Immature natural killer cell (primary cell): ENCODE results near the gene BCAR3. TPM values are rescaled to one million over a fixed set of nuclear protein-coding genes. Genes with fewer than 3 reads are reported as not detected.
"Not testable (repeated sequence)": the region's sequence is repeated elsewhere in the genome, so short reads cannot be mapped to it uniquely, and the experiment has no call there.

Source experiments
- DNase-seq, 3 donors: peaks; one replicate each; pipeline ENCODE4 v3.0.0; 2022; ENCODE audit warnings: mixed read lengths in 1 of 3
- H3K27ac Mint-ChIP-seq, 6 donors: one replicate each; pipeline ENCODE4 v1.8.0; 2020; ENCODE audit warnings: mixed read lengths in 6 of 6, mild to moderate bottlenecking in 5 of 6, inconsistent platforms in 4 of 6, moderate library complexity in 3 of 6
- H3K27me3 Mint-ChIP-seq, 3 donors: one replicate each; pipeline ENCODE4 v1.8.0; 2020 to 2021; ENCODE audit warnings: low read depth in 3 of 3, mild to moderate bottlenecking in 3 of 3, mixed read lengths in 3 of 3, moderate library complexity in 3 of 3, inconsistent platforms in 1 of 3
- H3K36me3 Mint-ChIP-seq, 3 donors: one replicate each; pipeline ENCODE4 v1.8.0; 2020; ENCODE audit warnings: mixed read lengths in 3 of 3, inconsistent platforms in 2 of 3, mild to moderate bottlenecking in 2 of 3
- H3K4me1 Mint-ChIP-seq, 2 donors: one replicate each; pipeline ENCODE4 v1.8.0; 2020; ENCODE audit warnings: inconsistent platforms in 2 of 2, mild to moderate bottlenecking in 2 of 2, mixed read lengths in 2 of 2, moderate library complexity in 1 of 2
- H3K4me3 Mint-ChIP-seq, 5 donors: one replicate each; pipeline ENCODE4 v1.8.0; 2020; ENCODE audit warnings: mild to moderate bottlenecking in 5 of 5, mixed read lengths in 5 of 5, inconsistent platforms in 3 of 5, moderate library complexity in 3 of 5
- H3K9me3 Mint-ChIP-seq, 6 donors: one replicate each; pipeline ENCODE4 v1.8.0; 2020; ENCODE audit warnings: mild to moderate bottlenecking in 6 of 6, mixed read lengths in 6 of 6, inconsistent platforms in 4 of 6, moderate library complexity in 3 of 6
- polyA plus RNA-seq, 3 donors: library from polyadenylated mRNA; unstranded; fragments of 300-500 nt; fragmentation: Illumina TruSeq; gene quantifications; one replicate each; pipeline ENCODE4 v1.2.3, GENCODE V29; 2021

The BCAR3 gene
- polyA plus RNA-seq, 3 donors from 2014 or later = 0.27 to 0.43 TPM; not detected in 1

DNA sequence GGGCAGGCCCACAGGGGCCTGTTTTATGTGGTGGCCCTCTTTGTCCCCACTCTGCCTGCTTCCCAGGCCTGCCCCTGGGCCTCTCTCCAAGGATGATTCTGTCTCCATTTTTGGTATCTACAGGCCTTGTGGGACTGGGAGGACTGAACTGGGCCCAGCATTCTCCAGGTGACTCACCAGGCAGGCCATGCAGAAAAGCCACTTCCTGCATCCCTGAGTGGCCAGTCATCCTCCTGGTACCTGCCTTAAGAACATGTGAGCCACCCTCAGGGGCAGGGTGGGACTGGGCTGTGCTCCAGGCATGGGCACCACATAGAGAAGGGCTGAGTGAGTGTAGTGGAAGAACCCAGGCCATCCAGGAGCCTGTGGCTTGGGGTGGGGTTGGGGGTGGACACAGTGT, 20.0 kb upstream of the BCAR3 start:
- no peak overlapping the region for H3K4me3 Mint-ChIP-seq
- no peak overlapping the region for H3K27ac Mint-ChIP-seq
- DNase-seq = no peak
- H3K9me3 Mint-ChIP-seq = no peaks in the 10 kb centered on the region
- no peaks in the 10 kb centered on the region for H3K4me1 Mint-ChIP-seq
- H3K27me3 Mint-ChIP-seq = peaks cover 0 to 11% (median 2%) of the 10 kb centered on the region in 3 donors
- no peaks in the 10 kb centered on the region for H3K36me3 Mint-ChIP-seq

DNA sequence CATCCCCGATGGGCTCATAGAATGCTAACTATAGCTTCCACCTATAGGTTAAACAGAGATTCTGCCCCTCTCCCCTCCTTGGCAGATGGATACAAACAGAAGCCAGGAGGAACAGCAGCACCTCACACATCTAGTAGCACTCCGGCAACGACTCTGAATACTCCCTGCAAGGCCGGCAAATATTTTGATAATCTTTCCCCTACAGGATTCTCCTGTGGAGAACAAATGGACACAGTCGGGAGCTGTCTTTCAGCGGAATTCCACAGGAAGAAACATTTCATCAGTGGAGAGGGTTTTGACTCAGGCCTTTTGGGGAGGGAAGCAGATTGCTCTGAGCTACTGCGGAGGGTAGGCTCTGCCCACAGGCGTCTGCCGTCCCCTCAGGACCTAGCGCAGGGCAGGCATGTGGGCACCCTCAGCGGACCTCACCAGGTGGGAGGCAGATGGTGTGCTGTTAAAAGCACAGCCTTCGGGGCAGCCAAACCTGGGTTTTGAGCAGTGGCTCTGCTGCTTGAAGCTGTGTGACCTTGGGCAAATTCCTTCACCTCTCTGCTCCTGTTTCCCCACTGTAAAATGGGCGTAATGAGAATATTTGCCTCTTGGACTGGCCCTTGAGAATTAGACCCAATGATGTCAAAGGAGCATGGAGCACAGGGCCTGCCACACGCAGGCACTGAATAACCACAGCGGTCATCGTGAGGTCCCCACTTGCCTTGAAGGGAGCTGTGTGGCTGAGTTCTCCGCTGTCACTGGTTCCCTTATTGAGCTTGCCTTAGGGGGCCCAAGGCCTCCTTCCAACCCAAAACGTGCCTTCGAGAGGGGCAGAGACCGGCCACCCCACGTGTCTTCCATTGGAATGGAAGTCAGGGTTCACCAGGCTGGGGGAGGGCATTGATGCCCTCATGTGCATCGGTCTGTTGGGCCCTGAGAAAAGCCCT, 19.2 kb upstream of the BCAR3 start:
- no peak for DNase-seq
- Mint-ChIP-seq H3K4me3 (no peak overlapping the region), H3K27me3 (peaks cover 0 to 9% (median 2%) of the 10 kb centered on the region in 3 donors), H3K9me3 (no peaks in the 10 kb centered on the region), H3K27ac (no peak overlapping the region), H3K36me3 (no peaks in the 10 kb centered on the region), H3K4me1 (no peaks in the 10 kb centered on the region)

DNA sequence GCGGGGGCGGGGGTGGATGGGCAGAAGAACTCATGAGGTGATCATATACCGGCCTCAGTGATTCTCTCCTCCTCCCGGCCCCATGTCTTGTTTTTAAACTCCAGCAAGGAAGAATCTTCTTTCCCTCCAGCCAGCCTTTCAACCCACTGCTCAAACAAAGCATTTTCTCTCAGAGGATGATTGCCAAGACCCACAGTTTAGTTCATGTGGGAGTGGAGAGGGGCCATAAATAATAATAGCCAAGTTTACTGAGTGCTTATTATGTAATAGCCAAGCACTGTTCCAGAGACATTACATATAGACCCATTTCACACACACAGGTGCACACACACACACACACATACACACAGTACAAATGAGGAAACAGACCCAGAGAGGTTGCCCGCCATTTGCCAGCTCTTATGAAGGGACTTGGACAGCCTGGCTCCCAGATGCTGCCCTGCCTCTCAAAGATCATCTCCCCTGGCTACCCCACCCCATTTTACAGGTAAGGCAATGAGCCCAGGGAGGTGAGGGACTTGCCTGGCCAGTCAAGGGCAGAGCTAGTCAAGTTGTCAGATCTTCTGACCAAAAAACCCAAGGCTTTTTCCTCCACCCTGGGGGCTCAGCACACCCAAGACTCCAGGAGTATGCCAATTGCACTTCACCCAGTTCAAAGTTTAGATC, 18.0 kb upstream of the BCAR3 start:
- Mint-ChIP-seq H3K27ac (no peak overlapping the region), H3K9me3 (no peaks in the 10 kb centered on the region), H3K27me3 (peaks cover 0 to 9% (median 2%) of the 10 kb centered on the region in 3 donors), H3K36me3 (no peaks in the 10 kb centered on the region), H3K4me3 (no peak overlapping the region), H3K4me1 (no peaks in the 10 kb centered on the region)
- DNase-seq = no peak

DNA sequence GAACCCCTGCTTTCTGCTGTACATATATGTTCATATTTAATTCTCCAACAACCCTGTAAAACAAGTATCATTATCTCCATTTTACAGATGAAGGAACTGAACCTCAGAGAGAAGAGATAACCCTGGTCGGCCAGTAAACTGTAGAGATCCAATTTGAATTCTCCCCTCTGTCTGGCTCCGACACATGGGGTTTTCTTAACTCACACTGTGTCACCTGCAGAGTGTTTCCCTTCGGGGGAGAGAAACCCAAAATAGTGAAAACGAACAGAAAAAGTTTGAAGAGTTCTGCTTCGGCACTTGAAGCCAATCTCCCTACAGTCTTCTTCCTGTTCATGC, 17.4 kb upstream of the BCAR3 start:
- Mint-ChIP-seq H3K9me3 (no peaks in the 10 kb centered on the region), H3K27me3 (peaks cover 0 to 7% (median 2%) of the 10 kb centered on the region in 3 donors), H3K36me3 (no peaks in the 10 kb centered on the region)

DNA sequence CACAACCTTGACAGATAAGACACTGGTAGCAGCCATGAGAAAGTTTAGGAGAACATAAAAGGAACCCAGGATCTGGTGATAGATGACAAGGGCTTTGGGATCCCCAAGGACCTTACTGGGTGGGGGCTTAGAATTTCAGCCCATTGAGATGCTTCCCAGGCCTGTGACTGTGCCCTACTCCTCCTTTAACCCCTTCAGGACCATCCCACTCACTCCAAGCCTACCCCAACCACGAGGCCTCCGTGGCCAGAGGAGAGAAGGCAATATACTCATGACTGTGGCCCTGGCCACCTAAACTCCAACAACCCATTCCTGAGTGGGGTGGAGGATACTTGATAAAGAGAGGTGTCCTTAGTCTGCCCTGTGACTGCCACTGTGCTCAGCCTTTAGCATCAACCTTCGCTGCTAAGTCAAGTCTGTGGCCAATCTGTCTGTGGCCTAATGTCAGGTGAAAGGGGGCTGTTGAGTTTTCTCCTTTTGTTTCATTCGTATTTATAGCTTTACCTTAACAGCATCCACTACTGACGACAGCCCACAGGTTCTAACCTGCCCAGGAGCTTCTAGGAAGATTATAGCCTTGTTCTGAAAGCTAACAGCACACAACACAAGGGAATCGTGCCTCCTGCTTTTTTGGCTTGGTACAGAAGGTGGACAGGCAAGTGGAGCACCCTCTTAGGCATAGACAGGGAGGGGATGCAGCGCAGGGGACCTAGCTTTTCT, 16.9 kb upstream of the BCAR3 start:
- H3K36me3 Mint-ChIP-seq = no peaks in the 10 kb centered on the region
- H3K4me3 Mint-ChIP-seq = no peak overlapping the region
- no peak overlapping the region for H3K27ac Mint-ChIP-seq
- H3K27me3 Mint-ChIP-seq = peaks cover 0 to 7% (median 2%) of the 10 kb centered on the region in 3 donors
- peaks cover 0 to 2% of the 10 kb centered on the region in 2 donors for H3K4me1 Mint-ChIP-seq
- DNase-seq = no peak
- no peaks in the 10 kb centered on the region for H3K9me3 Mint-ChIP-seq

More for the DNA sequence above, 17.4 kb upstream of the BCAR3 start:
- no peak overlapping the region for H3K4me3 Mint-ChIP-seq
- DNase-seq = no peak
- H3K27ac Mint-ChIP-seq = no peak overlapping the region
- no peaks in the 10 kb centered on the region for H3K4me1 Mint-ChIP-seq

DNA sequence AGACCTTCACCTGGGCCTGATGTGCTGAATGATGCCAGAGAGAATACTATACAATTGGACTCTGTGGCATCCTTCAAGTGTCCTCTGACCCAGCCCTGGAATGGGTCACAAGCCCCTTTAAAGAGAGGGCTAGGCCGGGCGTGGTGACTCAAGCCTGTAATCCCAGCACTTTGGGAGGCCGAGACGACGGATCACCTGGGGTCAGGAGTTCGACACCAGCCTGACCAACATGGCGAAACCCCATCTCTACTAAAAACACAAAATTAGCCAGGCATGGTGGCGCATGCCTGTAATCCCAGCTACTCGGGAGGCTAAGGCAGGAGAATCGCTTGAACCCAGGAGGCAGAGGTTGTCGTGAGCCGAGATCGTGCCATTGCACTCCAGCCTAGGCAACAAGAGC, 15.9 kb upstream of the BCAR3 start:
- H3K4me1 Mint-ChIP-seq, H3K36me3 Mint-ChIP-seq, H3K9me3 Mint-ChIP-seq, H3K4me3 Mint-ChIP-seq, H3K27ac Mint-ChIP-seq, H3K27me3 Mint-ChIP-seq, DNase-seq: not testable (repeated sequence)

DNA sequence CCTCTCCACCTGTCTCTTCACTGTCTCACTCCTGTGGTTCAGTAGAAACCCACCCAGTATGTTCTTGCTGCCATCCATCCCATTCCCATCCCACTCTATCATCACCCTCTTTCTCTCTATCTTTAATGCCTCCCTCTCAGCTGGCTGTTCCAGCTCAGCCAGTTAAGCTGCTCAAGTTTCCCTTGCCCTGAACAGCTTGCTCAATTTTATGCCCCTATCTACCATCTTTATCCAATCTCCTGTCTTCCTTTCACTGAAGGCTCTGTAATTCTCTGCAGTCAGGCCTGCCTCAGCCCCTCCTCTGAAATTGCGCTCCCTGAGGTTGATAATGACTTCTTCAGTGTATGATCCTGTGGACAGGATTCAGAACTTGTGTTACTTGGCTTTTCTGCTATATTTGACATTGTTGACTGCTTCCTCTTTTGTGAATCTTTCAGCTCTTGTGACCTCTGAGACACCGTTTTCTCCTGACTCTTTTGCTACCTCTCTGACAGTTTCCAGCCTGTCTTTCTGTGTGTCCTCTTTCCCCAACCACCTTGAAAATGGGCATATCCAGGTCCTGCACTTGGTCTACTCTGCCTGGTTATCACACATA, 13.9 kb upstream of the BCAR3 start:
- H3K27ac Mint-ChIP-seq = no peak overlapping the region
- peaks cover 2 to 7% (median 2%) of the 10 kb centered on the region in 3 donors for H3K27me3 Mint-ChIP-seq
- H3K36me3 Mint-ChIP-seq = no peaks in the 10 kb centered on the region
- no peak for DNase-seq
- H3K9me3 Mint-ChIP-seq = no peaks in the 10 kb centered on the region
- peaks cover 0 to 4% of the 10 kb centered on the region in 2 donors for H3K4me1 Mint-ChIP-seq
- no peak overlapping the region for H3K4me3 Mint-ChIP-seq

DNA sequence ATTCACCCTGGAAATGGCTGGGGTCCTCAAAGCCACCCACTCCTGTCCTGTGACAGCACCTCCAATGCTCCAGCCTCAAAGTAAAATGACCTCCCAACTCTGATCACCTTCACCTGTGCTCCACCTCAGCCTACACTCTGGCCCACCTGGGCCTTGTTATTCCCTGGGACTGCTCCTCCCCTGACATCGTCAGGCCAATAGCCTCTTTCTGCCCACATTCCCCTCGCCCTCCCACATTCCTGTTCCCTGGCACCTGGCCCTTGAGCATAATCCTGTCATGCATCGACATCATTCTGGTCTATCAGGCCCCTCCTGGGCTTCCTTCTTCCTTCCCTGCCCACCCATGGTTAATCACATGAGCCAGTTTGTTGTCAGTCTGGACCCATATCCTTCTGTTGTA, 13.2 kb upstream of the BCAR3 start:
- Mint-ChIP-seq H3K4me3 (no peak overlapping the region), H3K4me1 (peaks cover 0 to 4% of the 10 kb centered on the region in 2 donors), H3K27me3 (peaks cover 2 to 7% (median 2%) of the 10 kb centered on the region in 3 donors), H3K27ac (no peak overlapping the region), H3K9me3 (no peaks in the 10 kb centered on the region), H3K36me3 (no peaks in the 10 kb centered on the region)
- no peak for DNase-seq

DNA sequence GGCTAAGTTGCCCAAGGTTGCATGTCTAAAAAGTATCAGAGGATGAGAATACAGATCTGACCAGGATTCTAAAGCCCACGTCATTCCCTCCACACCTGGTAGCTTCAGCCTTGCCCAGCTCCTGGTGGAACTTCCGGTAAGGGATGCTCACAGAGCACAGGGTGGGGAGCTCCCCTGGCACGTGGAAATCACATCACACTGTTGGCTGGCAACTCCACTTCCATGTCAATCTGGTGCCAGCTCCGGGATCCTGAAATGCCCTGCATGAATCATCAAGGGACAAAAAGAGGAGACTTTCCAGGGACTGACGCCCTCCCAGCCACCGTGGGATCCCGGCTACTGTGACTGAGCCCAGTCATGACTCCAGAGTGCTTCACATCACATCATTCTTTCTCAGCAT, 12.4 kb upstream of the BCAR3 start:
- H3K9me3 Mint-ChIP-seq = no peaks in the 10 kb centered on the region
- no peak overlapping the region for H3K4me3 Mint-ChIP-seq
- no peak overlapping the region for H3K27ac Mint-ChIP-seq
- DNase-seq = no peak
- H3K4me1 Mint-ChIP-seq = peaks cover 0 to 4% of the 10 kb centered on the region in 2 donors
- peaks cover 2 to 6% (median 2%) of the 10 kb centered on the region in 3 donors for H3K27me3 Mint-ChIP-seq
- no peaks in the 10 kb centered on the region for H3K36me3 Mint-ChIP-seq

DNA sequence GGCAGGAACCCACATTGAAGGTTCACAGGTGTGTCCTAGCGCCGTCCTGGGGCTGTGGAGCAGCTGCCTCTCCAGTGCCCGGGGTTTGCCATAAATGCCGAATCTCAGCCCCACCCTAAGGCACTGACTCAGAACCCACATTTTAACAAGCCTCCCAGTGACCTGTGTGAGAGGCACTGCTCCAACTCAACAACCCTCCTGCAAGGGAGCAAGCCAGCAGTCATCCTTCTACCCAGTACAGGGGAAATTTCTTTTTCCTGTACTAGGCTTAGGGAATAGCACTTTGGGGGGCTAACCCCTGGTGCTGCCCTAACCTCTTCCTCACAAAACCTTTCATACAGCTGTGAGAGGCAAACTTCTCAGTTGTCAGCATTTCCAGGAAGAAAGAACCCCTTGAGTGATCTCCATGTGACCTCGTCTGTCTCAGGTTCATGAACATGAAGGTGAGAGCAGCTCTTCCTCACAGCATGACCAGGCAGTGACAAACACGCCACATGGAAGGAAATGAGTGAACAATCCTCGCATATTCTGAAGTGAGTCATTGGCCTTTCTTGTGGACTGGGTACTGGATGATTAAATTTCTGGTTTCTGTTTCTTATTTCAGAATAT, 11.4 kb upstream of the BCAR3 start:
- H3K4me1 Mint-ChIP-seq = peaks cover 0 to 4% of the 10 kb centered on the region in 2 donors
- no peak overlapping the region for H3K4me3 Mint-ChIP-seq
- no peaks in the 10 kb centered on the region for H3K9me3 Mint-ChIP-seq
- peaks cover 0 to 4% (median 2%) of the 10 kb centered on the region in 3 donors for H3K27me3 Mint-ChIP-seq
- peak overlapping the region in 1 of 6 donors; percentile 18 for H3K27ac Mint-ChIP-seq
- DNase-seq = peak in 1 of 3 donors; percentile 3
- no peaks in the 10 kb centered on the region for H3K36me3 Mint-ChIP-seq

DNA sequence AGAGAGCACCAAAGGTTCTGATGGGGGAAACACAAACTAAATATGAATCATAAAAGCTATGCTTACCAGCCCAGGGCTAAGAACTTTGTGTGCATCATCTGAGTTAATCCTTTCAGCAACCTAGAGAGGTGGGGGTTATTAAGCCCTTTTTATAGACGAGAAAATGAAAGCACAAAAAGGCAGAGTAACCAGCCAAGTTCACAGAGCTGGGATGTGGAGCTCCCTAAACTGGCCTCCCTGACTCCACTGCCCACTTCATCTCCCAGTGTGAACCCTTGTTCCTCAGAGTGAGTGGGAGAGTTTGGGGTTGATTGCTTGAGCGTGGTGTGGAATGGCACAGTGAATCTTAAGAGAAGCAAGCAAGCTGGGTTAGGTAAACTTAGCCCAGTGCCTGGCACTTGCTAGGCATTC, 10.8 kb upstream of the BCAR3 start:
- Mint-ChIP-seq H3K27ac (peak overlapping the region in 1 of 6 donors; percentile 13), H3K36me3 (no peaks in the 10 kb centered on the region), H3K4me3 (no peak overlapping the region), H3K4me1 (peaks cover 0 to 4% of the 10 kb centered on the region in 2 donors), H3K9me3 (no peaks in the 10 kb centered on the region), H3K27me3 (peaks cover 0 to 2% (median 0%) of the 10 kb centered on the region in 3 donors)
- no peak for DNase-seq

DNA sequence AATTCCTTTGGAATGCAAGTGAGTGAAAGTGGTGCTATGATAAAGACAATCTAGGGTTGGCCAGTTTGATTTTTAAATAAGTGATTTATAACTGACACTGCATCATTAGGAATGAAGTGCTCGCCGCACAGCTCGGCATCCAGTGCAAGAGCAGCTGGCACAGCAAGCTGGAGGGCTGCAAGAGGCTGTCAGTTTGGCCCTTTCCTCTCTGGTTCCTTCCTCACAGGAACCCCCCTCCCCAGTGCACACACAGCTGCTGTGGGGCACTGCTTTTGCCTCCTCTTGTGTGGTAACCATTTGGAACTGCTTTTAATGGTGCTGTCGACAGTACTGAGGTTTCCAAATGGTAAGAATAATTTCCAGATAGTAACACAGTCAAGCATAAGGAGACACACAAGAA, 10.4 kb upstream of the BCAR3 start:
- peaks cover 0 to 2% (median under 1%) of the 10 kb centered on the region in 3 donors for H3K27me3 Mint-ChIP-seq
- no peaks in the 10 kb centered on the region for H3K36me3 Mint-ChIP-seq
- peaks cover 0 to 4% of the 10 kb centered on the region in 2 donors for H3K4me1 Mint-ChIP-seq
- no peak overlapping the region for H3K4me3 Mint-ChIP-seq
- H3K27ac Mint-ChIP-seq = peak overlapping the region in 1 of 6 donors; percentile 13
- no peaks in the 10 kb centered on the region for H3K9me3 Mint-ChIP-seq
- no peak for DNase-seq
